SK-N-SH (cell line): ENCODE results near the gene PRLH. TPM values are rescaled to one million over a fixed set of nuclear protein-coding genes. Genes with fewer than 3 reads are reported as not detected.

ENCODE experiments used
- CTCF ChIA-PET: fragments of 300-600, 350-600 bp; formaldehyde crosslinking; extraction: SDS; loops from one replicate; lab custom pipeline; 2021; lab: Yijun Ruan, JAX
- POLR2A ChIA-PET: fragments of 350-600 bp; sonication (Branson Sonifier 250); formaldehyde crosslinking; extraction: SDS; loops from one replicate; lab custom pipeline; 2020; ENCODE audit warnings: antibody characterized with exemption, inconsistent platforms; lab: Yijun Ruan, JAX
- DNase-seq: peaks from one replicate; pipeline ENCODE4 v3.0.0; 2012
- H2AFZ ChIP-seq: fragments of 200-600 bp; sonication (generic); 2 replicates; pipeline ENCODE4 v1.8.1; 2016; ENCODE audit warnings: antibody characterized with exemption, mild to moderate bottlenecking, low read depth
- H3F3A ChIP-seq: fragments of 200-600 bp; sonication (generic); replicated peaks from 2 replicates; pipeline ENCODE3; 2016; ENCODE audit warnings: antibody characterized with exemption, mild to moderate bottlenecking; ENCODE audit not compliant: insufficient read depth
- H3K27ac ChIP-seq, 2 experiments: fragments of 200-500 bp in 1 of 2; fragments of 200-600 bp in 1 of 2; sonication (Bioruptor generic) in 1 of 2; sonication (generic), shearing (Covaris generic) in 1 of 2; 2 replicates each; pipeline versions ENCODE4 v1.5.1 to v1.6.1; 2014 to 2016; ENCODE audit warnings: low read depth in 2 of 2, inconsistent platforms in 1 of 2, low read length in 1 of 2, mild to moderate bottlenecking in 1 of 2, mixed read lengths in 1 of 2
- H3K27me3 ChIP-seq: fragments of 200-600 bp; sonication (generic), shearing (Covaris generic); 2 replicates; pipeline ENCODE4 v1.6.1; 2016; ENCODE audit warnings: mixed run types; ENCODE audit not compliant: insufficient read depth
- H3K36me3 ChIP-seq, 2 experiments: fragments of 200-500 bp in 1 of 2; fragments of 200-600 bp in 1 of 2; sonication (Bioruptor generic) in 1 of 2; sonication (generic) in 1 of 2; replicated peaks in 1 of 2; 2 replicates each; pipeline versions ENCODE3 to v1.5.1; 2014 to 2016; ENCODE audit warnings: low read length in 1 of 2, mild to moderate bottlenecking in 1 of 2; ENCODE audit not compliant: insufficient read depth in 2 of 2, control insufficient read depth in 1 of 2
- H3K4me1 ChIP-seq, 2 experiments: fragments of 200-500 bp in 1 of 2; fragments of 200-600 bp in 1 of 2; sonication (Bioruptor generic) in 1 of 2; sonication (generic), shearing (Covaris generic) in 1 of 2; 2 replicates each; pipeline versions ENCODE4 v1.5.1 to v1.6.1; 2014 to 2016; ENCODE audit warnings: low read depth in 1 of 2, low read length in 1 of 2, mixed run types in 1 of 2; ENCODE audit not compliant: insufficient read depth in 2 of 2, control insufficient read depth in 1 of 2
- H3K4me2 ChIP-seq: fragments of 200-600 bp; sonication (generic), shearing (Covaris generic); 2 replicates; pipeline ENCODE4 v1.6.1; 2017; ENCODE audit warnings: mixed run types
- H3K4me3 ChIP-seq, 2 experiments: fragments of 200-500 bp in 1 of 2; fragments of 200-600 bp in 1 of 2; sonication (Bioruptor generic) in 1 of 2; sonication (generic), shearing (Covaris generic) in 1 of 2; 2 replicates each; pipeline versions ENCODE4 v1.5.1 to v1.8.1; 2014 to 2016; ENCODE audit warnings: low read depth in 2 of 2, inconsistent platforms in 1 of 2, low read length in 1 of 2, mild to moderate bottlenecking in 1 of 2, mixed read lengths in 1 of 2, moderate library complexity in 1 of 2
- H3K79me2 ChIP-seq: fragments of 200-600 bp; sonication (generic); 2 replicates; pipeline ENCODE4 v1.8.1; 2017; ENCODE audit warnings: mild to moderate bottlenecking; ENCODE audit not compliant: insufficient read depth
- H3K9ac ChIP-seq: fragments of 200-600 bp; sonication (generic); 2 replicates; pipeline ENCODE4 v1.6.1; 2017; ENCODE audit warnings: mixed run types
- H3K9me2 ChIP-seq: fragments of 200-600 bp; sonication (generic); 2 replicates; pipeline ENCODE4 v1.6.1; 2017; ENCODE audit warnings: mixed run types
- H3K9me3 ChIP-seq: fragments of 200-600 bp; sonication (generic); 2 replicates; pipeline ENCODE4 v1.6.1; 2017; ENCODE audit warnings: mixed run types, mild to moderate bottlenecking, moderate library complexity
- H4K20me1 ChIP-seq: fragments of 200-600 bp; sonication (generic); 2 replicates; pipeline ENCODE4 v1.6.1; 2017; ENCODE audit warnings: mild to moderate bottlenecking, mixed run types; ENCODE audit not compliant: insufficient read depth
- CTCF ChIP-seq: fragments of 200-600 bp; sonication (generic); IDR thresholded peaks from 2 replicates; pipeline ENCODE4 v1.6.1; 2017; ENCODE audit warnings: antibody characterized with exemption, mild to moderate bottlenecking, moderate library complexity
- EP300 ChIP-seq, 2 experiments: IDR thresholded peaks; 2 replicates each; pipeline versions ENCODE4 v1.4.0 to v1.6.1; 2012; ENCODE audit warnings: borderline replicate concordance in 1 of 2, low read depth in 1 of 2, low read length in 1 of 2
- FOSL2 ChIP-seq: IDR thresholded peaks from 2 replicates; pipeline ENCODE4 v1.4.0; 2012; ENCODE audit warnings: low read depth, mild to moderate bottlenecking, moderate library complexity, borderline replicate concordance
- FOXM1 ChIP-seq: IDR thresholded peaks from 2 replicates; pipeline ENCODE4 v1.4.0; 2012; ENCODE audit warnings: low read depth, mild to moderate bottlenecking
- GABPA ChIP-seq: IDR thresholded peaks from 2 replicates; pipeline ENCODE4 v1.4.0; 2012; ENCODE audit warnings: low read depth, mild to moderate bottlenecking
- IRF3 ChIP-seq: fragments of 150-350 bp; IDR thresholded peaks from 2 replicates; pipeline ENCODE4 v1.6.1; 2016; ENCODE audit warnings: mild to moderate bottlenecking, low read depth, low read length
- MAX ChIP-seq: IDR thresholded peaks from 2 replicates; pipeline ENCODE4 v1.4.0; 2012; ENCODE audit warnings: low read depth
- MEF2A ChIP-seq: IDR thresholded peaks from 2 replicates; pipeline ENCODE4 v1.4.0; 2012; ENCODE audit warnings: low read depth, borderline replicate concordance
- MXI1 ChIP-seq: IDR thresholded peaks from 2 replicates; pipeline ENCODE4 v1.6.1; 2012; ENCODE audit warnings: mild to moderate bottlenecking, low read depth, low read length, improper control_type of control experiment
- POLR2AphosphoS5 ChIP-seq: IDR thresholded peaks from 2 replicates; pipeline ENCODE4 v1.6.1; 2012; ENCODE audit warnings: low read depth, low read length
- RAD21 ChIP-seq: IDR thresholded peaks from 2 replicates; pipeline ENCODE4 v1.6.1; 2012; ENCODE audit warnings: mild to moderate bottlenecking, low read length
- RCOR1 ChIP-seq: fragments of 150-350 bp; IDR thresholded peaks from 2 replicates; pipeline ENCODE4 v1.6.1; 2017; ENCODE audit warnings: antibody characterized with exemption, low read length
- RFX5 ChIP-seq: IDR thresholded peaks from 2 replicates; pipeline ENCODE4 v1.6.1; 2012; ENCODE audit warnings: mild to moderate bottlenecking, improper control_type of control experiment, low read length
- SIN3A ChIP-seq: IDR thresholded peaks from 2 replicates; pipeline ENCODE4 v1.6.1; 2012; ENCODE audit warnings: low read depth, mild to moderate bottlenecking, low read length, moderate library complexity, borderline replicate concordance
- TAF1 ChIP-seq: IDR thresholded peaks from 2 replicates; pipeline ENCODE4 v1.6.1; 2012; ENCODE audit warnings: low read depth, mild to moderate bottlenecking, low read length, moderate library complexity, borderline replicate concordance
- TEAD4 ChIP-seq: IDR thresholded peaks from 2 replicates; pipeline ENCODE4 v1.4.0; 2012; ENCODE audit warnings: mild to moderate bottlenecking, borderline replicate concordance; ENCODE audit not compliant: insufficient read depth
- USF1 ChIP-seq: IDR thresholded peaks from 2 replicates; pipeline ENCODE4 v1.4.0; 2012; ENCODE audit warnings: low read depth, borderline replicate concordance
- USF2 ChIP-seq: fragments of 150-350 bp; IDR thresholded peaks from 2 replicates; pipeline ENCODE4 v1.6.1; 2017; ENCODE audit warnings: antibody characterized with exemption, low read length, low read depth, borderline replicate concordance
- ZBTB33 ChIP-seq: IDR thresholded peaks from 2 replicates; pipeline ENCODE4 v1.4.0; 2012; ENCODE audit warnings: low read depth, borderline replicate concordance
- WGBS: methylation state at CpG from one replicate; pipeline ENCODE4 v1.1.6; 2017; ENCODE audit warnings: low lambda C conversion rate; 5-methylcytosine and 5-hydroxymethylcytosine counted together
- polyA plus RNA-seq, 3 experiments: library from polyadenylated mRNA; depleted of rRNA; stranded (reverse); fragments of >200 nt; gene quantifications; 2 replicates each; pipeline ENCODE4 v1.2.3, GENCODE V29; 2012

The PRLH gene
- polyA plus RNA-seq, 1 of the 3 experiments (the other 2 are of a cell fraction), result not detected

- TF ChIP-seq IRF3 (no peak), POLR2AphosphoS5 (no peak), FOSL2 (no peak), EP300 (IDR thresholded peaks at IDR 0.05; ENCODE audit: borderline replicate concordance in 1 of 2, low read depth in 1 of 2, low read length in 1 of 2) (no peak), USF2 (no peak), TEAD4 (no peak)
Measured at GRCh38 chr2:237576974-237577373, 10.6 kb downstream of the PRLH start (continued).

GRCh38 chr2:237577458-237577857, 11.1 kb downstream of the PRLH start:
- no peak for DNase-seq
- ChIA-PET CTCF (interaction anchor here (0.9 to 7.9 kb wide), 2 partner anchors 65 to 423 kb away, joined by 4 to 311 read pairs; no protein-coding TSS in a partner anchor), POLR2A (no interaction called here)
- no peaks in the 10 kb centered on the region for H3K27me3 ChIP-seq
- WGBS, result 85% methylated on average over 5 of the region's 10 CpGs
- no peaks in the 10 kb centered on the region for H3K36me3 ChIP-seq
- H3K4me3 ChIP-seq, result no peak overlapping the region
- H3K9ac ChIP-seq, result no peak overlapping the region
- no peak for TF ChIP-seq TAF1
- TF ChIP-seq USF2, result no peak
- TF ChIP-seq MAX, result no peak
- TF ChIP-seq SIN3A, result no peak
- TF ChIP-seq POLR2AphosphoS5, result no peak
- no peak for TF ChIP-seq ZBTB33
- TF ChIP-seq MXI1, result no peak
- TF ChIP-seq RCOR1, result no peak
- TF ChIP-seq MEF2A, result no peak
- no peak for TF ChIP-seq EP300 (IDR thresholded peaks at IDR 0.05; ENCODE audit: borderline replicate concordance in 1 of 2, low read depth in 1 of 2, low read length in 1 of 2)
- TF ChIP-seq RFX5, result no peak
- no peak for TF ChIP-seq RAD21
- TF ChIP-seq FOXM1, result no peak
- no peak for TF ChIP-seq GABPA
- TF ChIP-seq USF1, result no peak
- no peak for TF ChIP-seq FOSL2
- TF ChIP-seq CTCF, result no peak
- no peak overlapping the region for H3K4me2 ChIP-seq
- no peaks in the 10 kb centered on the region for H3K79me2 ChIP-seq
- H3K9me2 ChIP-seq, result no peaks in the 10 kb centered on the region
- H3K4me1 ChIP-seq, result peaks cover 2 to 21% of the 10 kb centered on the region in 2 experiments; a peak in 3 of 4 replicates
- H2AFZ ChIP-seq, result no peak overlapping the region
- H4K20me1 ChIP-seq, result no peaks in the 10 kb centered on the region
- no peaks in the 10 kb centered on the region for H3K9me3 ChIP-seq
- H3F3A ChIP-seq, result no peaks in the 10 kb centered on the region
- no peak overlapping the region for H3K27ac ChIP-seq
